Aorta (tissue), 5 donors: ENCODE measurements around the gene KLC3. TPM values are rescaled to one million over a fixed set of nuclear protein-coding genes. Genes with fewer than 3 reads are reported as not detected.

Experiments used
- ATAC-seq: fragments of 200-7000 bp; cut with Tn5 transposase; one replicate; pipeline ENCODE4 v1.9.1; 2022; ENCODE audit warnings: moderate library complexity; ENCODE audit not compliant: low FRiP score
- DNase-seq, 2 donors: peaks; one replicate each; pipeline ENCODE4 v3.0.0-alpha.2; 2020
- H3K27ac ChIP-seq, 2 donors: one replicate each; pipeline ENCODE4 v1.5.1; 2013; ENCODE audit warnings: low read length in 2 of 2, mild to moderate bottlenecking in 2 of 2, moderate library complexity in 2 of 2, control low read depth in 1 of 2, inconsistent platforms in 1 of 2, low read depth in 1 of 2
- H3K27me3 ChIP-seq, 2 donors: one replicate each; pipeline ENCODE4 v1.6.1; 2013; ENCODE audit warnings: control low read depth in 1 of 2, low read length in 1 of 2, mild to moderate bottlenecking in 1 of 2, moderate library complexity in 1 of 2; ENCODE audit not compliant: insufficient read depth in 2 of 2, control insufficient read depth in 1 of 2
- H3K36me3 ChIP-seq, 2 donors: one replicate each; pipeline ENCODE4 v1.6.1; 2013; ENCODE audit warnings: control low read depth in 1 of 2, low read length in 1 of 2, mild to moderate bottlenecking in 1 of 2; ENCODE audit not compliant: insufficient read depth in 2 of 2, control insufficient read depth in 1 of 2
- H3K4me1 ChIP-seq, 2 donors: one replicate each; pipeline ENCODE4 v1.6.1; 2013; ENCODE audit warnings: low read length in 2 of 2, control low read depth in 1 of 2, mild to moderate bottlenecking in 1 of 2, moderate library complexity in 1 of 2; ENCODE audit not compliant: insufficient read depth in 2 of 2, control insufficient read depth in 1 of 2
- H3K4me3 ChIP-seq, 2 donors: one replicate each; pipeline ENCODE4 v1.5.1; 2013; ENCODE audit warnings: low read length in 2 of 2, control low read depth in 1 of 2, mild to moderate bottlenecking in 1 of 2
- H3K9me3 ChIP-seq: one replicate; pipeline ENCODE4 v1.6.1; 2013; ENCODE audit warnings: mild to moderate bottlenecking, low read length; ENCODE audit not compliant: control insufficient read depth
- WGBS, 2 donors: extraction: QIAGEN DNeasy Blood & Tissue Kit; methylation state at CpG; one replicate each; pipeline ENCODE4 v1.1.7; 2013; 5-methylcytosine and 5-hydroxymethylcytosine counted together
- intact Hi-C, 2 donors: fragments of 100-400 bp; cut with DNase I; formaldehyde crosslinking; loops; one replicate each; pipeline versions ENCODE4 v1.14.2 to v1.15.0; 2022
- polyA plus RNA-seq, 2 donors: library from polyadenylated mRNA; stranded (reverse); fragments of 200-250 nt; gene quantifications; one replicate each; pipeline ENCODE4 v1.2.3, GENCODE V29; 2013
- total RNA-seq, 2 donors: library from RNA; stranded (reverse); fragmentation: NEBNext Ultra II Directional; extraction: Animal tissue kit (Norgen Biotek cat#: 25700); gene quantifications; one replicate each; pipeline ENCODE4 v1.2.1, GENCODE V29; 2021
- donor health status: healthy with polysubstance abuse.
- donor health status: Bipolar disorder and iron deficiency.
- donor health status: DM: no; HTN: no; CAD: no.
- donor health status: DM: no; HTN: no; CAD: no.
- donor health status: DM: yes; HTN: yes; CAD: no.

The KLC3 gene
- total and polyA plus RNA-seq, 4 donors, result not detected

- no peak for ATAC-seq
- 80 to 85% methylated on average over 17 of the region's 17 CpGs for WGBS, 2 donors
- no peak for DNase-seq
- Histone ChIP-seq H3K9me3 (no peaks in the 10 kb centered on the region), H3K27ac (no peak overlapping the region), H3K4me1 (no peaks in the 10 kb centered on the region), H3K4me3 (no peak overlapping the region), H3K36me3 (peaks cover 0 to 1% of the 10 kb centered on the region in 2 donors), H3K27me3 (peaks cover 0 to 2% of the 10 kb centered on the region in 2 donors)
- intact Hi-C loops, result no loop called here
Observed at GRCh38 chr19:45349430-45349941, 8.9 kb downstream of the KLC3 start.

DNA sequence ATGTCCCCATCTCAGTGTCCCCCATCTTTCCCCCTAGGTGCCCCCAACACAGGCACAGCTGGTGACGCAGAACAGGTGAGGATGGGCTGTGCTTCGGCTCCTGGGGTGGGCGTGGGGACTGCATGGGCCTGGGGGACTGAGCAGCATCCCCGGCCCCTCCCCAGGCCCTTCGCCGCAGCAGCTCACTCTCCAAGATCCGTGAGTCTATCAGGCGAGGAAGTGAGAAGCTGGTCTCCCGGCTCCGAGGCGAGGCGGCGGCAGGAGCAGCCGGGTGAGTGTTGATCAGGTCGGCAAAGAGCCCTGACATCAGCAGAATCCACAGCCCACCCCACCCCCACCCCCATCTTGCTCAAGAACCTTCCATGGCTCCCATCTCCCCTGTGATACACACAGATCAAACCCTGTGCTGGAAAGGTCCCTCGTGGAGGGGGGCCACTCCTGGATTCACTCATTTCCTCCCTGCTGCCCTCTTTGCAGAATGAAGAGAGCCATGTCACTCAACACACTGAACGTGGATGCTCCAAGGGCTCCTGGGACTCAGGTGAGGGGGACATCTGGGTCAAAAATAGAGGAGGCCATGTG is 10.0 kb downstream of the KLC3 start:
- WGBS, 2 donors, result 83 to 89% methylated on average over 17 of the region's 17 CpGs
- Histone ChIP-seq H3K4me1 (no peaks in the 10 kb centered on the region), H3K4me3 (no peak overlapping the region), H3K27me3 (peaks cover 0 to 2% of the 10 kb centered on the region in 2 donors), H3K9me3 (no peaks in the 10 kb centered on the region), H3K27ac (no peak overlapping the region), H3K36me3 (peaks cover 0 to 1% of the 10 kb centered on the region in 2 donors)
- intact Hi-C loops, result no loop called here
- no peak for ATAC-seq
- DNase-seq, result no peak

DNA sequence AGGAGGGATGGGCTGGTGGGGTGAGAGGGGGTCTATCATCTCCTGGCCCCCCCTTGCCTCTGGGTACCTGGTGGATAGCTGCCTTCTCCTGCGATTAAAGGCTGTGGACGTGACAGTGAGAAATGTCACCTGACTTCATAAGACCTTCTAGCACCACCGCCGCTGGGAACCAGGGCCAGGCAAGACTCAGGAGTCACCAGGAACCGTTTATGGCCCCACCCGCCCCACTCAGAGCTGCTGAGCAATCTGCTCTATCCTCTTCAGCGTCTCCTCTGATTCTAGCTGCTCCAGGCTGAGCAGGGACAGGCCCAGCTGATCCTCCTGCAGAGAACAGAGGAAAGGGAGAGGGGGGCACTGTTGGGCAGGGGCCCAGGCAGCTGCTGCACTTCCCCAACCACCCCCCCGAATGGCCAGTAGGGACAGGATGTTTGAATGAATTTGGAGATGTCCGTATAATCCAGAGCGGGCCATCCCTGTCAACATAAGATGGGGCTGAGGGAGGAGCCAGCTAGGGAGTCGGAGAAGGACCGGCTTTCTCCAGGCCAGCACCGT is 10.9 kb downstream of the KLC3 start:
- ATAC-seq (no peak), DNase-seq (no peak)
- no peaks in the 10 kb centered on the region for H3K4me1 ChIP-seq
- no peaks in the 10 kb centered on the region for H3K9me3 ChIP-seq
- 75 to 82% methylated on average over 13 of the region's 13 CpGs for WGBS, 2 donors
- no peak overlapping the region for H3K27ac ChIP-seq
- H3K27me3 ChIP-seq, result peaks cover 0 to 2% of the 10 kb centered on the region in 2 donors
- H3K36me3 ChIP-seq, result peaks cover 0 to 1% of the 10 kb centered on the region in 2 donors
- intact Hi-C loops, result no loop called here
- no peak overlapping the region for H3K4me3 ChIP-seq

- Histone ChIP-seq H3K27me3 (peaks cover 0 to 2% of the 10 kb centered on the region in 2 donors), H3K27ac (no peak overlapping the region), H3K4me3 (no peak overlapping the region), H3K4me1 (no peaks in the 10 kb centered on the region), H3K36me3 (peaks cover 0 to 1% of the 10 kb centered on the region in 2 donors), H3K9me3 (no peaks in the 10 kb centered on the region)
- ATAC-seq, result no peak
- WGBS, 2 donors, result 87 to 88% methylated on average over 15 of the region's 15 CpGs
- intact Hi-C loops, result no loop called here
- no peak for DNase-seq
Observed at GRCh38 chr19:45352062-45352461, 11.5 kb downstream of the KLC3 start.

- H3K9me3 ChIP-seq, result no peaks in the 10 kb centered on the region
- H3K4me1 ChIP-seq, result no peaks in the 10 kb centered on the region
- ATAC-seq (no peak), DNase-seq (no peak)
- 95% methylated on average over 20 of the region's 20 CpGs for WGBS, 2 donors
- peaks cover 0 to 1% of the 10 kb centered on the region in 2 donors for H3K27me3 ChIP-seq
- no peak overlapping the region for H3K4me3 ChIP-seq
- intact Hi-C loops, result no loop called here
- no peak overlapping the region for H3K27ac ChIP-seq
- peaks cover 0 to 1% of the 10 kb centered on the region in 2 donors for H3K36me3 ChIP-seq
Observed at GRCh38 chr19:45352471-45352870, 11.9 kb downstream of the KLC3 start.

DNA sequence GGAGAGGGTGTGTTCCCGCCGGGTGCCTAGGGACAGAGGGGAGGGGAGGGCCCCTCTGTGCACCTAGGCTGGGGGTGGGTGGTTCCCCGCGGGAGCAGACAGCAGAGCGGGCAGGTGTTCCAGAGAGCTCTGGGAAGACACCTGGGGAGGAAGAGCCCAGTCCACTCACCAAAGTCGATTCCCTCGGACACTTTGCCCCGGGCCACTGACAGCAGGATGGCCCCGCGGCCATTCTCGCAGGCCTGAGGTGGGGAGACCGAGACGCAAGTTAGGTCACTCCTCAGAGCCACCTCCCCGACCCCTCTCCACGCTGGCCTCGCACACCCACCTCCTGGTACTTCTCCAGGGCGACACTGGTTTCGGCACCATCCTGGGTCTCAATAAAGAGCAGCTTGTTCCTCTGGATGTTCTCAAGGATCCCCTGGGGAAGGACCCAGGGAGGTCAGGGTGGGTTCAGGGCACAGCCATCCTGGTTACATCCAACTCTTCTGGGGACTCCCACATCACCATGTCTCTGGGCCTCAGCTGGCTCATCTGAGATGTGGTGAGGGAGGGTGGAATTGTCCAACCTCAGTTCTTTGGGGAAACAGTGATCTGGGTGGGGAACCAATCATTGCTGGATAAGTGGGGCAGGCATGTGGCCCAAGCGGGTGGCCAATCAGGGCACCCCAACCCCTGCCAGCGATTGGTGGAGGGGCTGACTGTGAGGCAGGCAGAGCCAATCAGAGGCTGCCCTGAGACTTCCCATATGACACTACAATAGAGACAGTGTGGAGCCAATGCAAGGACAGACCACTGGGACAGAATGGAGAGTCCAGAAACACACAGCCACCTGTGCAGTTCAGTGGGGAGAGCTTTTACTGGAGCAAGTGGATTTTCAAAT is 12.6 kb downstream of the KLC3 start:
- no peak for DNase-seq
- Histone ChIP-seq H3K27ac (no peak overlapping the region), H3K36me3 (peaks cover 0 to 1% of the 10 kb centered on the region in 2 donors), H3K9me3 (no peaks in the 10 kb centered on the region), H3K4me3 (no peak overlapping the region), H3K27me3 (no peaks in the 10 kb centered on the region), H3K4me1 (no peaks in the 10 kb centered on the region)
- ATAC-seq, result no peak
- WGBS, 2 donors, result 86 to 92% methylated on average over 20 of the region's 20 CpGs
- intact Hi-C loops, result no loop called here

DNA sequence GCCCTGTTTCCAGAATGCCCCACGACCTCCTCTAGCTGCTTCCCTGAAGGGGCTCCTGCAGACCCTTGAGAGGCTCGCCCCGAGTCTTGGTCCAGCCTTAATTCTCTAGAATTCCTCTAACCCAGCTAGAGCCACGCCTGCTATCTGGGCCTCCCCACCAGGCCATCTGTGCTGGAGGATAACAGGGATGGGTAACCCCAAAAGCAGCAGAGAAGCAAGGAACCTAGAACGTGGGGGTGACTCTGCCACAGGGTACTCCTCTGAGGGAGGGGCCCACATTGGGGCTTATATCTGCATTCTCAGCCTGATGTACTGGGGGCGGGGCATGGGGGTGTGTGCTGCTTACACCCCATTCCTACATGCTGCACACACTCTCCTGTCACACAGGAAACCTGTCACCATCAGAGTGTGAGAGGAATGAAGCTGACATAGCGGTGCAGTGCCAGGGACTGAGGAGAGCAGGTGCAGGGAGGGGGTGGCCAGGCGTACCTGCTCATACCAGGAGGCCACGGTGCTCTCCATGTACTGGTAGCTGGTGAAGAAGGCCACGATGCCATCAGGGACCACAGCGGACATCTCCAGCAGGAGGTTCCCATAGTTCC is 13.8 kb downstream of the KLC3 start:
- peaks cover 0 to 1% of the 10 kb centered on the region in 2 donors for H3K36me3 ChIP-seq
- H3K27me3 ChIP-seq, result no peaks in the 10 kb centered on the region
- no peak overlapping the region for H3K4me3 ChIP-seq
- no peaks in the 10 kb centered on the region for H3K9me3 ChIP-seq
- intact Hi-C loops, result no loop called here
- DNase-seq (no peak), ATAC-seq (no peak)
- H3K27ac ChIP-seq, result no peak overlapping the region
- 92 to 93% methylated on average over 11 of the region's 11 CpGs for WGBS, 2 donors
- no peaks in the 10 kb centered on the region for H3K4me1 ChIP-seq

GRCh38 chr19:45355402-45355801 is 14.9 kb downstream of the KLC3 start:
- Histone ChIP-seq H3K4me1 (no peaks in the 10 kb centered on the region), H3K9me3 (no peaks in the 10 kb centered on the region), H3K27me3 (no peaks in the 10 kb centered on the region), H3K27ac (no peak overlapping the region), H3K36me3 (peaks cover 0 to 1% of the 10 kb centered on the region in 2 donors), H3K4me3 (no peak overlapping the region)
- DNase-seq, result no peak
- ATAC-seq, result no peak
- intact Hi-C loops, result no loop called here
- WGBS, 2 donors, result 97 to 99% methylated on average over 9 of the region's 9 CpGs
